Measurements from ENCODE around the gene SEPTIN1.
"Not testable (repeated sequence)": the region's sequence is repeated elsewhere in the genome, so short reads cannot be mapped to it uniquely, and the experiment has no call there.

Gene SEPTIN1

DNA sequence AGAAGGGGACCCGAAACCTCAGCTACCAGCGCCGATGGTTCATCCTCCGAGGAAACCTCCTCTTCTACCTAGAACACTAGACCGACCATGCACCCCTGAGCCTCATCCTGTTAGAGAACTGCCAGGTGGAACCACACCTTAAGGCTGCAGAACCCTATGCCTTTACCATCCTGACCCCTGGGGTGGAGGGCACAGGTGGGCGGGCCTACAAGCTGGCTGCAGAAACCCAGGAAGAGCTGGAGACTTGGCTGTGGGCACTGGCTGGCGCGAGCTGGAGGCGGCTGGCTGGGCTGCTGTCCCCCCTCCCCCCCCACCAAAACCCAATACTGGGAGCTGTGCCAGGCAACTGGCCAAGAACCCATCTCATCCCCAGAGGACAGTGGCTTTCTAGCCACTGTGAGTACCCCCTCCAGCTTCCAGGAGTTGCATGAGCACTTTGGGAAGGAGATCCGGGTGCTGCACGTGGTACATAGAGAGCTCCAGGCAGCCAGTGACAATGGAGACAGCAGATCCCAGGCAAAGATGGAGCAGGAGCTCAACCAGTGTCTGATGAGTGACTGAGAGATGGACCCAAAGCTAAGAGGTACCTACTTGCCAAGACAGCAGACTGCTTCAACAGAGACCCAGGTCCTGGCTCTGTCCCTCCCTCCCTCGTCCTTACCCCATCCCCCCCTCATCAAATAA, 25.8 kb downstream of the SEPTIN1 start:
- peak; percentile 28 for DNase-seq

DNA sequence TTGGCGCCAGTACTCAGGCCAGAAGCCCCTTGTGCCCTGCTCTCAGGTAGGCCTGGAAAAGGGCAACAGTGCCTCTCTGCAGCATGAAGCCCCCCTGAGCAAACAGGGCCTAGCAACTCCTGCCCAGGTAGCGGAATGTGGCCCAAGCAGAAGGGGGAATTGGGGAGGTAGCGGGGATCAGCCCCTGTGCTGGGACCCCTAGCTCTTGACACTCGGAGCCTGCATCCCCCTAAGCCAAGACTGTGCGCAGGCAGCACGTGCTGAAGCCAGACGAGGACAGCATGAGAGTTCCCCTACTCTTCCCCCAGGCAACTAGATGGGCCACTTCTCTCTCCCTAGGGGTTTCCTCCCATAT, 26.4 kb downstream of the SEPTIN1 start:
- no peak for DNase-seq

DNA sequence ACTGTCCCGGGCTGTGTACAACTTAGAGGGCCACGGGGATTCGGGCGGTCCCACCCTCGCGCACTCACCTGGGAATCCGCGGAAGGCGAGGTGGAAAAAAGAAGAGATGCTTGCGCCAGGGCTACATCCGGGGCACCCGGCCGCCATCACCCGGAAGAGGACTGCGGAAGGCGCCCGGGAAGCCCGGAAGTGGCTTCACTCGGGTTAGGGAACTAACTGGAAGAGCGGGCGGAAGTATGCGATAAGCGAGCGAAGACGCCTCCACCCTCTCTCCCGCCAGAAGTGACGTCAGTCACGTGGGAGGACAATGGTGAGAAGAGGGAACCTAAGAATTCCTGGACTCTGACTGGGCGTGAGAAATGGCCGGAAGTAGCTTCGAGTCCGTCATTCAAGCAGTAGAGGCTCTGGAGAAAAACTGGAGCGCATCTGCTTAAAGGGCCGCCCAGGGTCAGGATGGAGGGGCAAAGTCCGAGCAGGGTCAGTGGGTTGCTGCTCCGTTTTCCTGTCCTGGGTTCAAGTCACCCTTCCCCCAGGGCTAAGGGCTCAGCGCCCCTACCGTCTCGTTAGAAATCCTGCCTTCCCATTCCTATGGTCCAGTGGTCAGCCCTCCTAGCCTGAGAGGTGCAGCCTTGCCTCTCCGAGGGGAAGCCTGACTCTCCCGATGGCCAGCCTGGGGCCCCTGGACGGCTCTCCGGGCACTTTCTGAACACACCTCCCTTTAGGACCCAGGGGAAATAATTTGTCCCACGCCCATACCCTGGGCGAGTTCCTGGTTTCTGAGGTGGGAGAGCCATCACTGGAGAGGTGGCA, 27.0 kb downstream of the SEPTIN1 start, which contains the start of gene CD2BP2:
Gene CD2BP2, minus strand, starts transcription at position 165 of the 810 bp plus-strand sequence. CDS start 627 bp downstream, outside the sequence.
- DNase-seq, result peak; percentile 99

DNA sequence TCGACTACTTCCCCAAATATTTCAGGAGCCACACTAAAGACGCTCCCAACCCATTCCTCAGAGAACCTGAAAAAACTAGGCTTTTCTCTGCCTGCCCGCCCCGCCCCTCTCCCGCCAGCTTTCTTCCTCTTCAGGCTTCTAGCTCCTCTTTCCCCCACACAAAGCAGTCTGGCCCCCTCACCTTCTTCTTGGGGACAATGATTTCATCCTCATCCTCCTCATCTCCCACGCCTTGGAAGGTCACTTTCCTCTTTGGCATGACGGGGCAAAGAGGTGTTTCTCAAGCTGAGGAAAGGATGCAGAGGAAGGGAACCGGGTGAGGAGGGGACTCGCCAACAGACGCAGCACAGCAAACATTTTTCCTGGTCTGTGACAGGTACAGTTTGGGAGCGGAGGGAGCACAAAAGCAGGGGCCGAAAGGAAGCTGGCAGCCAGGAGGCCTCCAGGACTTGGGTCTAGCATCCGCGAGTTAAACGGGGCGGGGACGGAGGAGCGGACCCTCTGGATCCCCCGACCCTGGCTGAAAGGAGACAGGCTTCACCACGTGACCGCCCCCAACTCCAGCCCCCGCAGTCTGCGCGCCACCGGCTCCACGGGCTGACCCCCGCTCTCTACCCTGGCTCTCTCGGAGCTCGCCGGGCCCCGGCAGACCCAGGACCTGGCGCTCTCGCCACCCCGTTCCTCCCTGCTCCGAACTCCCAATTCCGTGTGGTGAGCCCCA, 27.8 kb downstream of the SEPTIN1 start:
- no peak for DNase-seq

DNA sequence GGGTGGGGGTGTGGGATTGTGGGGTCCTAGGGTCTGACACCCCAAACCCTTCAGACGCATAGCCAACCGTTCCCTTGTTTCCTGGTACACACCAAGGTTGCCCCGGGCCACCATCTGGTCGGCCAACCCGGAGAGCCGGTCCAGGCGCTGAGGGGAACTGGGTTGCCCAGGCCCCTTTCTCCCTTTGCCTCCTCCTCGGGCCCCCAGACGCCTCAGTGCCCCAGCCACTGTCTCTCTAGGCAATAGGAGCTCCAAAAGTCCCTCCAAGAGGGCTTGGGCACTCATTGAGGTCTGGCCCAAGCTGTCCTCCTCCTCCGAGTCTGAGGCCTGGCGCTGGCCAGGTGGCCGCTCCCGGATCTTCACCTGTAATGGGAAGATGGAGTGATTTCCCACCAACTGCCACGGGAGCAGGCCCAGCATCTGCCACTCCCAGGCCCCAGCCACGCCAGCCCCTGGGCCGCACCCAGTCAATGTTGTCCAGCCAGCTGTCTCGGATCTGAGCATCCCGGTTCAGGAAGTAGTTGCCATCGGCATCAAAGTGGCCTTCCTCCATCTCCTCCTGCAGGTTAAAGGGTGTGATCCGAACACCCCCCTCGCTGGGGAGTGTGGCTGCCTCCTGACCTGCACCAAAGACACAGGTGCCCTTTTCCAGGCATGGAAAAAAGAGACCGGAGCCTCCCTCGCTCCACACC, 28.8 kb downstream of the SEPTIN1 start:
- no peak for DNase-seq

DNA sequence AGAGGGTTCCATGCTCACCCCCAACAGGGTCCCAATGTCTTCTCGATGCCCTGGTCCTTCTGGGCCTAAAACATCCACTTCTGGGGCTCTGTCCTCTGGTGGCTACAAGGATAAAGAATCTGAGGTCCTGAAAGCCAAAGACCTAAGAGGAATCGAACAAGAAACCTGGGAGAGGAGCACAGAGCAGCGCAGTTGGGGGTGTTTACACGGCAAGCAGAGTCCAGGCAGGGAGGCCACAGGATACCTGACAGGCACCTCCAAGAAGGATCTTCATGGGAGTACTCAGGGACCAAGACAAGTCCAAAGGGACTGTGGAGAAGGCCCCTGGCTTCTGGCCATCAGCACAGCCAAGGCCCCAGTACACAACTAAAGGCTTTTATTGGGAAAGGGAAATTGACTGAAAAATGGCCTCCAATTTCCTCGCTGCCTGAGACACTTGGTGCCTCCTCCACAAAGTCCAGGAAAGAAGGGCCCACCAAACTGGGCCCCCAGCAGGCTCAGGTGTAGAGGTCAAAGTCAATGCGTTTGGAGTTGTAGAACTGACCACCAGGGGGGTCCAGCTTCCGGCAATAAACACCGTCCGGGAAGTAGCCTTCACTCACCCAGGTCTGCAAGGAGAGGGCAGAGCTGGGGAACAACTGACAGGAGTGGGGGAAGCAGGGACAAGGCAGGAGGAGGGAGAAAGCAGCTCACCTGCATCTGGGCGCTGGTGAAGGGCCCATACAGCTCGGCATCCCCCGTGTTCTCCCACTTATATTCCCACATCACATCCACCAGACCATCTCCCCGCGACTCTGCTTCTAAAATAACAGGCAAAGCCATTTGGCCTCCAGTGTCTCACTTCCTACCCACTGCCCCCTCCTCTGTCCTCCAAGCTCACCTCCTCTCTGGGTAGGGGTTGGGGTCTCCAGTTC, 29.6 kb downstream of the SEPTIN1 start:
- DNase-seq, result no peak

DNA sequence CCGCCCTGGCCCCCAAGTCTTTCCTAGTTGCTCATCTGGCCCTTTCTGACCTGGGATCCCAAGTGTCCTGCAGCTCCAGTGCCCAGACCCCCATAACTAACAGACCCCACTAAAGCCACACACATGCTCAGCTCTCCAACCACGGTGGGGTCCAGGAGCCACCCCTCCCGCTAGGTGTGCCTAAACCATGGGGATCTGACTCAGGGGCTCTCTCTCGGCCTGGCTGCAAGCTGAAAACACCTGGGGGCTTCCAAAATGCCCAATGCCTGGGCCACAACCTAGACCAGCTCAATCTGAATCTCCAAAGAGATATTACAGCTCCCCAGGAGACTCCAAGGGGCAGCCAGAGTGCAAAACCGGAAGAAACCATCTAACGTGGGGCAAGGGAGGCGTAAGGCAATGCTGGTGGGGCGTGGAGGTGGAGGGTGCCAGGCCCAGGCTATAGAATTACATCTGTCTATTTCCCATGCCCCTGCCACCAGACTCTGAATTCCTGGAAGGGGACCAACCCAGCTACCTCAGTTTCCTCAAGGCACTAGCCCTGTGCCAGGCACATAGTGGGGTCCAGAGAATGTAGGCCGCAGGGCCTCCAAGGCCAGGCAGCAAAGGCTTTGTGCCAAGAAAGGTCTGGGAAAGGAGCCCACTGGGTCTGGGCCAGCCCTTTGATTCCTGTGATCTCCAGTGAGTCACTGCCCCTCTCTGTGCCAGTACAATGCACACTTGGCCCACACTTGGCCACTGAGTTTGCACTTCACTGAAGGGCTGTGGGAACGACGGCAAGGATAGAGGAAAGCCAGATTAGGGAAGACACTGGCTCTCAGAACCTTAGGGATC, 30.6 kb downstream of the SEPTIN1 start:
- peak; percentile 86 for DNase-seq

DNA sequence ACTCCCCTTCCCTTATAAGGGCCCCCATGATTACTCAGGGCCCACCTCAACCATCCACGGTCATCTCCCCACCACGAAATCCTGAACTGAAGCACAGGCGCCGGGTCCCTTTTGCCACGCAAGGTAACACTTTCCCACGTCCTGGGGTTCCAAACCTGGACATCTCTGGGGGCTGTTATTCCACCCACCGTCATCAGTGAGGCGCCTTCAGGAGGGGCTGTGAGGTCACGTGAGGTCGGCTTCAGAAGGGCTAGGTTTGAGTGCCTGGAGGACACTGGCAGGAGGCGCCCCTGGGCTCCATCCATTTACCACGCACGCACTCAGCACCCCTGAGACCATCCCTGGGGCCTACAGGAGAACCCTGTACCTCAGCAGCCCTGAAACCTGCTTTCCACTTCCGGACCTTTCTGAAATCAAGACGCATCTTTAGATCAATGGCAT, 31.3 kb downstream of the SEPTIN1 start:
- no peak for DNase-seq

DNA sequence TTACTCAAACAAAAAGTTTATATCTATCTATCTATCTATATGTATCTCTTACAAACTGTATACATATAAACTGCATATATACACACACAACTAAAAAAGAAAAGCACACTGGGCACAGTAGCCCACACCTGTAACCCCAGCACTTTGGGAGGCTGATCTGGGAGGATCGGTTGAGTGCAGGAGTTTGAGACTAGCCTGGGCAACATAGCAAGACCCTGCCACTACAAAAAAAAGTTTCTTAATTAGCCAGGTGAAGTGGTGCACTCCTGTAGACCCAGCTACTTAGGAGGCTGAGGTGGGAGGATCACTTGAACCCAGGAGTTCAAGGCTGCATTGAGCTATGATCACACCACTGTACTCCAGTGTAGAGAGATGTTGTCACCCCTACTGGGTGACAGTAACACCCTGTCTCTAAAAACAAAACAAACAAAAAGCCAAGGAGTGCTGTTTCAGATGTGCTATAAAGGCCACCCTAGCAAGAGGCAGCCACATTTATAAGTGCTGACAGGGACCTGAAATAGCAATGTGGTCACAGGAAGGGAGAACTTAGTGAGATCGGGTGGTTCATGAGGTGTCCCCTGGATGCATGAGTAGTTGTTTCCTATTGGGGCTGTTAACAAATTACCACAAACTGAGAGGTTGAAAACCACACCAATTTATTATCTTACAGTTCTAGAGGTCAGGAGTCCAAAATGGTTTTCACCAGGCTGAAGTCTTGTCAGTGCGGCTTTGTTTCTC, 32.1 kb downstream of the SEPTIN1 start:
- DNase-seq, result no peak

DNA sequence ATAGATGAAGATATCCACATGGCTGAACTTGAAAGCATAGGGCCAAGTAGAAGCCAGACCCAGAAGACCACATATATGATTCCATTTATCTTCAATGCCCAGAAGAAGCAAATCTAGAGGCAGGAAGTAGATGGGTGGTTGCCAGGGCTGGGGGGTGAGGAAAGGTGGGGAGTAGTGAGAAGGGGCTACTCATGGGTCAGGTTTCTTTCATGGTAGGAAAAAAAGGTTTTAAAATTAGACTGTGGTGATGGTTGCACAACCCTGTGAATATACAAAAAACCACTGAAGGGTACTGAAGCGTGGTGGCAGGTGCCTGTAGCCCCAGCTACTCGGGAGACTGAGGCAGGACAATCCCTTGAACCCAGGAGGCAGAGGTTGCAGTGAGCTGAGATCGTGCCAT, 32.7 kb downstream of the SEPTIN1 start:
- no peak for DNase-seq

DNA sequence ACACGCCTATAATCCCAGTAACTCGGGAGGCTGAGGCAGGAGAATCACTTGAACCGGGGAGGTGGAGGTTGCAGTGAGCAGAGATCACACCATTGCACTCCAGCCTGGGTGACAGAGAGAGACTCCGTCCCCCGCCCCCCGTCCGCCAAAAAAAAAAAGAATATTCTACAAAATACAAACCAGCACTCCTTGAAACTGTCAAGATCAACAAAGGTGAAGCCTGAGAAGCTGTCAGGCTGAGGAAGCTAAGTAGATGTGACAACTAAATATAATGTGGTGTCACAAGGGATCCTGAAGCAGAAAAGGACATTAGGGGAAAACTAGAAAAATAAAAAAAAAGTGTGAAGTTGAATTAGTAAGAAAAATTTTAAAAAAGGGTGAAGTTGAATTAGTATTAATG, 33.4 kb downstream of the SEPTIN1 start:
- DNase-seq, result no peak

DNA sequence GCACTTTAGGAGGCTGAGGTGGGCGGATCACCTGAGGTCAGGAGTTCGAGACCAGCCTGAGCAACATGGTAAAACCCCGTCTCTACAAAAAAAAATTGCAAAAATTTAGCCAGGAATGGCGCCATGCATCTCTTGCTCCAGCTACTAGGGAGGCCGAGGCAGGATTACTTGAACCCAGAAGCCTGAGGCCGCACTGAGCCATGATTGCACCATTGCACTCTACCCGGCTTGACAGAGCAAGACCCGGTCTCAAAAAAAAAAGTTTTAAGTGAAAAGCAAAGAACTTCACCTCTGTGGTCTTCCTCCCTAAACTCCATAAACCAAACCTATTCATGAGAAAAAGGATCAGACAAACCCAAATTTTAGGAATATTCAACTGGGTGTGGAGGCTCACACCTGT, 34.2 kb downstream of the SEPTIN1 start:
- DNase-seq, result no peak

DNA sequence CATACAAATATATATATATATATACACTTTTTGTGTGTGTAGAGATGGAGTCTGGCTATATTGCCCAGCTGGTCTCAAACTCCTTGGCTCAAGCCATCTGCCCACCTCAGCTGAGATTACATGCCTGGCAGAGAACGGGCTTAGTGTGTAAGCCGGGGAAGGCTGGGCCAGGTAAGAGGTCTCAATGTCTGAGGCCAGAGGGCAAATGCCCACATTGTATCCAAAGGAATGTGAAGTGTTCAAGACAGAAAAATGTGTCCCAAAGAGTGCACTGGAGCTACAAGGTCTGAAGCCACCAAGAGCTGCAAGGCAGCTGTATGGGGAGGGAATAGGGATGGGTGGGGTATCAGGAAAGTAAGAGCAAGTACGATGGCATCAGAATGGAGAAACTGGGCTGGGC, 36.1 kb downstream of the SEPTIN1 start:
- DNase-seq, result no peak

DNA sequence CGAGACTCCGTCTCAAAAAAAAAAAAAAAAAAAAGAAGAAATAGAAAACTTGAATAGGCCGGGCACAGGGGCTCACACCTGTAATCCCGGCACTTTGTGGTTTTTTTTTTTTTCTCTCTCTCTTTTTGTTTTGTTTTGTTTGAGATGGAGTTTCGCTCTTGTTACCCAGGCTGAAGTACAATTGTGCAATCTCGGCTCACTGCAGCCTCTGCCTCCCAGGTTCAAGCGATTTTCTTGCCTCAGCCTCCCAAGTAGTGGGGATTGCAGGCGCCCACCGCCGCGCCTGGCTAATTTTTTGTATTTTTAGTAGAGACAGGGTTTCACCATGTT, 38.9 kb downstream of the SEPTIN1 start:
- not testable (repeated sequence) for DNase-seq

DNA sequence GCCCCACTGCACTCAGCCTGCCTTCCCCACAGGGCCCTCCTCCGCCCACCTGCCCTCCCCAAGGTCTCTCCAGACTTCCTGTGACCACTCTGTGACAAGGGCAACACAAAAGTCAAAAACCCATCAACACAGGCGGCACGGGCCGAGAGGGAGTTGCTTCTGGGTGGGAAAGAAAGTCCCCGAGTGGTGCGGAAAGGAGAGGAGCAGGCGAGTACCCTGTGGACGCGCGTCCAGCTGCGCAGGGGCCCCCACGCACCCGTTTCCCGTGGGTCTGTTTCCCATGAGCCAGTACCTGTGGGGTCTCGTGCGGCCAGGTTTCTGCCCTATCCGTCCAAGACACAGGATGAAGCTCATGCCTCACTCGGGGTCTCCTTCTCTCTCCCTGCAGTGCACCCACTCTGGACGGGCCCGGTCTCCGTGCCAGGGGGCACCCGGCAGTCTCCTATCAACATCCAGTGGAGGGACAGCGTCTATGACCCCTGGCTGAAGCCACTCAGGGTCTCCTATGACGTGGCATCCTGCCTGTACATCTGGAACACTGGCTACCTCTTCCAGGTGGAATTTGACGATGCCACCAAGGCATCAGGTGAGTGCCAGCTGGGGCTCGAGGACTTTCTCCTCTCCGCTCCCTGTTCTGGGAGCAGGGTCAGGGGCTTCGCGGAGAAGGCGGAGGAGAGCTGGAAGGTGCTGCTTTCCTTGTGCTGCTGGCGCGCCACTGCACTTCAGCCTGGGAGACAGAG, 39.4 kb downstream of the SEPTIN1 start:
- DNase-seq, result no peak

DNA sequence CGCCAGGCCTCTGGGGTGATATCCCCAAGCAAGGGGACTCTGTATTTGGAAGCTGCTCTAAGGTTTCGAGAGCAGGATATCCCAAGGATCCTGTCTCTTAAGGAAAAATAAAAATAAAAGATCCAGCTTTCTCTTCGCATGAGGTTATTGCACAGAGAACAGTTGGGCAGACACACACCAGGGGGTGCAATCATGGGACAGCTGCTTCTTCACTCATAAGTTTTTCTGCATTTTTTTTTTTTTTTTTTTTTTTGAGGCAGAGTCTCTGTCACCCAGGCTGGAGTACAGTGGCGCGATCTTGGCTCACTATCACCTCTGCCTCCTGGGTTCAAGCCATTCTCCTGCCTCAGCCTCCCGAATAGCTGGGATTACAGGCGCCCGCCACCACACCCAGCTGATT, 40.4 kb downstream of the SEPTIN1 start:
- not testable (repeated sequence) for DNase-seq

DNA sequence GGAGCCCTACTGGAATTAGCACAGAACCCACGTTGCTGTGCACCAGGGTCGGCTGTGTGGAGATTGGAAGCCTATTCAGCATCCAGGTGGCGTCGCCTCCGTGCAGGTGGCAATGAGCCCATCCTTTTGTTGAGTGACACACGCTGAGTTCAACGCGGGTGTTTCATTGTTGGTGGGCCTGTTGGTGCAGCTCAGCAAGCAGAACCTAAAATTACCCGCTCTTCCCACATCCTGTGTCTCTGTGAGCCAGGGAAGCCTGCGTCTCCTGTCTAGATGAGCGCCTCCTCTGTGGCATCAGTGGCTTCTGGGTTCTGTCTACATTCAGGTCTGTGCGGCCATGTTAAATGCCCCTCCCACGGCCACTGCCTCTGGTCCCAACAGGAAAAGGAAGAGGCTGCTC, 41.7 kb downstream of the SEPTIN1 start:
- DNase-seq, result no peak

DNA sequence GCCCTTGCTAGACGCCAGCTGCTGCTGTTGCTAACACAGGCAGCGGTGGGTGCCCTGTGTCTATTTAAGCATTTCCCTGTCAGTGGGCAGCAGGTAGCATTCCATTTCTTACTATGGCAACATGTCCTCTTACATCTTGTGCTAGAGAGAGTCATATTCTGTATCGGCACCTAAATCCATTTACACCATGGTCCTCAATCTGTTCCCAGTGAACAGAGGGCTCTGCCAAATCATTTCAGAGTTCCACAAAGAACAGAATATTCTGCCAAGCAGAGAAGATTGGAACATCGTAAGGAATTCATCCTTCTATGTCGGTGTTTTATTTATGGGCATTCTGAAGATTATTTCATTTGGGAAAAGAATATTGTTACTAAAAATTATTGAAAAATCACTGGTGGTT, 43.6 kb downstream of the SEPTIN1 start:
- DNase-seq, result not testable (repeated sequence)

DNA sequence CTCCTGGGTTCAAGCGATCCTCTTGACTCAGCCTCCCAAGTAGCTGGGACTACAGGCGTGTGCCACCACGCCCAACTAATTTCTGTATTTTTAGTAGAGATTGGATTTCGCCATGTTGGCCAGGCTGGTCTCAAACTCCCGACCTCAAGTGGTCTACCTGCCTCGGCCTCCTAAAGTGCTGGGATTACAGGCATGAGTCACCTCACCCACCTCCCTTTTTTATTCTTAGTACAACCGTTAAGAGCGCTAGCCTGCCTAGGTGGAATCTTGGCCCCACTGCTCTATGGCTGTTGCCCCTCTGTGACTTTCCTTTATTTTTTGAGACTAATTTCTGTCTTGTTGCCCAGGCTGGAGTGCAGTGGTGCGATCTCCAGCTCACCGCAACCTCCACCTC, 44.4 kb downstream of the SEPTIN1 start:
- DNase-seq, result not testable (repeated sequence)
